Spleen (tissue), 11 donors: Measurements from ENCODE around the gene ZYG11B. TPM values are rescaled to one million over a fixed set of nuclear protein-coding genes. Genes with fewer than 3 reads are reported as not detected.

Source experiments
- DNase-seq: peaks from one replicate; pipeline ENCODE4 v3.0.0-alpha.2; 2020
- H3K27ac ChIP-seq, 8 donors: fragments of 200-600 bp; sonication (generic) in 7 of 8; 1 replicate in 4 of 8; 2 replicates in 4 of 8; pipeline versions ENCODE4 v1.5.0 to v1.8.0; 2016 to 2021; ENCODE audit warnings: inconsistent platforms in 4 of 8, mild to moderate bottlenecking in 4 of 8, moderate library complexity in 1 of 8
- H3K27me3 ChIP-seq, 7 donors: fragments of 200-600 bp; sonication (generic) in 6 of 7; replicated peaks in 1 of 7; 1 replicate in 4 of 7; 2 replicates in 3 of 7; pipeline versions ENCODE4 v1.5.0 to v1.8.0; 2016 to 2021; ENCODE audit warnings: inconsistent platforms in 3 of 7, mild to moderate bottlenecking in 1 of 7
- H3K36me3 ChIP-seq, 6 donors: fragments of 200-600 bp; sonication (generic) in 5 of 6; 1 replicate in 4 of 6; 2 replicates in 2 of 6; pipeline versions ENCODE4 v1.5.0 to v1.8.0; 2016 to 2021; ENCODE audit warnings: inconsistent platforms in 2 of 6
- H3K4me1 ChIP-seq, 6 donors: fragments of 200-600 bp; sonication (generic) in 5 of 6; 1 replicate in 3 of 6; 2 replicates in 3 of 6; pipeline versions ENCODE4 v1.5.0 to v1.8.0; 2016 to 2021; ENCODE audit warnings: inconsistent platforms in 3 of 6
- H3K4me3 ChIP-seq, 8 donors: fragments of 200-600 bp; sonication (generic) in 7 of 8; 1 replicate in 4 of 8; 2 replicates in 4 of 8; pipeline versions ENCODE4 v1.5.0 to v1.8.0; 2016 to 2021; ENCODE audit warnings: inconsistent platforms in 4 of 8, mild to moderate bottlenecking in 4 of 8, moderate library complexity in 2 of 8
- H3K9me3 ChIP-seq, 8 donors: fragments of 200-600 bp; sonication (generic) in 7 of 8; 1 replicate in 4 of 8; 2 replicates in 4 of 8; pipeline versions ENCODE4 v1.5.0 to v1.8.0; 2016 to 2021; ENCODE audit warnings: inconsistent platforms in 4 of 8
- POLR2A ChIP-seq, 3 donors: fragments of 450-650 bp; IDR thresholded peaks; one replicate each; pipeline ENCODE4 v1.5.1; 2017; ENCODE audit warnings: antibody characterized with exemption in 3 of 3, mild to moderate bottlenecking in 1 of 3
- POLR2AphosphoS5 ChIP-seq, 3 donors: sonication (generic); formaldehyde crosslinking; IDR thresholded peaks; one replicate each; pipeline ENCODE4 v1.5.1; 2017; ENCODE audit warnings: antibody characterized with exemption in 3 of 3
- WGBS, 5 donors: extraction: QIAGEN DNeasy Blood & Tissue Kit in 3 of 5; methylation state at CpG; one replicate each; pipeline versions ENCODE4 v1.1.5 to v1.1.7; 2013 to 2018; 5-methylcytosine and 5-hydroxymethylcytosine counted together
- intact Hi-C: fragments of 100-400 bp; cut with DNase I; formaldehyde crosslinking; loops from one replicate; pipeline ENCODE4 v1.15.0; 2023; ENCODE audit warnings: low total_unique reads
- polyA plus RNA-seq, 3 donors: library from polyadenylated mRNA; stranded (reverse); fragments of 200-250 nt; gene quantifications; one replicate each; pipeline ENCODE4 v1.2.1, GENCODE V29; 2013
- total RNA-seq, 7 donors: library from RNA; depleted of rRNA in 3 of 7; stranded (reverse); fragments of >200 nt in 3 of 7; fragmentation: NEBNext Ultra II Directional in 4 of 7; extraction: Animal tissue kit (Norgen Biotek cat#: 25700) in 4 of 7; gene quantifications; one replicate each; pipeline versions ENCODE4 v1.1.0 to v1.2.1, GENCODE V29; 2016 to 2021
- TF ChIP-seq, protein P1 (sequence below), 11 experiments: fragments of 200-600 bp in 7 of 11; fragments of 450-650 bp in 4 of 11; sonication (generic) in 4 of 11; IDR thresholded peaks in 8 of 11; conservative IDR thresholded peaks in 3 of 11; 1 replicate in 7 of 11; 2 replicates in 4 of 11; pipeline versions ENCODE4 v1.4.0 to v1.8.0; 2016 to 2021; ENCODE audit warnings: antibody characterized with exemption in 11 of 11, inconsistent platforms in 4 of 11, mild to moderate bottlenecking in 1 of 11
- donor health status: healthy with polysubstance abuse.
- donor health status: DM: no; HTN: no; CAD: no; lungs with moderate emphysema.
- donor health status: DM: no; HTN: no; CAD: no.
- donor health status: Bipolar disorder and iron deficiency.
- donor health status: healthy.
- donor health status: DM: no; HTN: no; CAD: no.
- donor health status: DM: yes; HTN: yes; CAD: no.

ZYG11B gene
- total and polyA plus RNA-seq, 10 donors: 3.0 to 35.5 (median 21.9) TPM

DNA sequence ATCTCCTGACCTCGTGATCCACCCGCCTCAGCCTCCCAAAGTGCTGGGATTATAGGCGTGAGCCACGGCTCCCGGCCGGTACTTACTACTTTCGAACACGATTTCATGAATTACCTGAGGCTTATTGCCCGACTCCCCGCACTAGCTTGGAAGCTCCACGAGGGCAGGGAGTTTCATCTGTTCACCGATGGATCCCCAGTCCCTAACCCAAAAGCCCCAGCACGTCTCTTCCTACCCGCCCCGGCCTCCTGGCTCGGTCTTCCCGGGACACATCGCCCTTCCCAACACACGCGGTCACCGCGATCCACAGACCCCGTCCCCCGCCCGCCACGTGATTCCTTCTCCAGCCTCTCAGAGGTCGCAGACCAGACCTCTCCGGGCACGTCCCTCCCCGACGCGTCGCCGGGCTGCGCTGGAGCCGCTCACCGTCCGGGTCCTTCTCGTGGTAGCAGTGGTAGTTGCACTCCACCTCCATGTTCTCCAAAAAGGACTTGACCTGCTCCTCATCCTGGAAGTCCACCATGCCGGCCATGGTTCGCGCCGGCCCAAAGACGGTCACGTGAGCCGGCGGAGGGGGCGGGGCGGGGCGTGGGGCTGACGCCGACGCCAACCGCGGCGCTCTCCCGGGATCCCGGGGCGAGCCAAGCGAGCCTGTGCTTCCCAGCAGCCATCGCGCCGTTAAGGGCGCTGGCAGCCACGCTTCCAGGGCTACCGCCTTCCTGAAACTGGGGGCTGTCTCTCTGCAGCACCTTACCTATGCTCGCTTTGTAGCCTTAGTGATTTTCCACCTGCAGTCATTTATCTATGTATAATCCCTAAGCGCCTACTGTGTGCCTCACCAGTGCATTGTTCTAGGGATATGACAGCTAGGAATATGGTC is 28.2 kb upstream of the ZYG11B start, which contains the start of gene COA7:
Gene COA7, minus strand, starts transcription at position 553 of the 880 bp plus-strand sequence. Its CDS starts 21 bp downstream, at position 532.
- peaks cover 0 to 4% (median under 1%) of the 10 kb centered on the region in 6 donors for H3K36me3 ChIP-seq
- no peaks in the 10 kb centered on the region for H3K9me3 ChIP-seq
- intact Hi-C loops: no loop called here
- WGBS, 5 donors: 1 to 5% (median 2%) methylated on average over 48 to 68 of the region's 68 CpGs
- peak within 1 kb of the TSS; percentile 48 to 86 (median 66) for H3K27ac ChIP-seq
- H3K27me3 ChIP-seq: no peaks in the 10 kb centered on the region
- DNase-seq: peak; percentile 94
- peaks cover 7 to 39% (median 25%) of the 10 kb centered on the region in 6 donors for H3K4me1 ChIP-seq
- H3K4me3 ChIP-seq: peak within 1 kb of the TSS; percentile 60 to 87 (median 72)
- peak; percentile 84 to 88 (median 86) for TF ChIP-seq POLR2AphosphoS5 (IDR thresholded peaks at IDR 0.05)
- no peak for TF ChIP-seq POLR2A (IDR thresholded peaks at IDR 0.05)
- TF ChIP-seq, protein P1, sequence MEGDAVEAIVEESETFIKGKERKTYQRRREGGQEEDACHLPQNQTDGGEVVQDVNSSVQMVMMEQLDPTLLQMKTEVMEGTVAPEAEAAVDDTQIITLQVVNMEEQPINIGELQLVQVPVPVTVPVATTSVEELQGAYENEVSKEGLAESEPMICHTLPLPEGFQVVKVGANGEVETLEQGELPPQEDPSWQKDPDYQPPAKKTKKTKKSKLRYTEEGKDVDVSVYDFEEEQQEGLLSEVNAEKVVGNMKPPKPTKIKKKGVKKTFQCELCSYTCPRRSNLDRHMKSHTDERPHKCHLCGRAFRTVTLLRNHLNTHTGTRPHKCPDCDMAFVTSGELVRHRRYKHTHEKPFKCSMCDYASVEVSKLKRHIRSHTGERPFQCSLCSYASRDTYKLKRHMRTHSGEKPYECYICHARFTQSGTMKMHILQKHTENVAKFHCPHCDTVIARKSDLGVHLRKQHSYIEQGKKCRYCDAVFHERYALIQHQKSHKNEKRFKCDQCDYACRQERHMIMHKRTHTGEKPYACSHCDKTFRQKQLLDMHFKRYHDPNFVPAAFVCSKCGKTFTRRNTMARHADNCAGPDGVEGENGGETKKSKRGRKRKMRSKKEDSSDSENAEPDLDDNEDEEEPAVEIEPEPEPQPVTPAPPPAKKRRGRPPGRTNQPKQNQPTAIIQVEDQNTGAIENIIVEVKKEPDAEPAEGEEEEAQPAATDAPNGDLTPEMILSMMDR (IDR thresholded peaks at IDR 0.05 in 8 of 11, conservative IDR thresholded peaks at IDR 0.05 in 3 of 11): no peak

DNA sequence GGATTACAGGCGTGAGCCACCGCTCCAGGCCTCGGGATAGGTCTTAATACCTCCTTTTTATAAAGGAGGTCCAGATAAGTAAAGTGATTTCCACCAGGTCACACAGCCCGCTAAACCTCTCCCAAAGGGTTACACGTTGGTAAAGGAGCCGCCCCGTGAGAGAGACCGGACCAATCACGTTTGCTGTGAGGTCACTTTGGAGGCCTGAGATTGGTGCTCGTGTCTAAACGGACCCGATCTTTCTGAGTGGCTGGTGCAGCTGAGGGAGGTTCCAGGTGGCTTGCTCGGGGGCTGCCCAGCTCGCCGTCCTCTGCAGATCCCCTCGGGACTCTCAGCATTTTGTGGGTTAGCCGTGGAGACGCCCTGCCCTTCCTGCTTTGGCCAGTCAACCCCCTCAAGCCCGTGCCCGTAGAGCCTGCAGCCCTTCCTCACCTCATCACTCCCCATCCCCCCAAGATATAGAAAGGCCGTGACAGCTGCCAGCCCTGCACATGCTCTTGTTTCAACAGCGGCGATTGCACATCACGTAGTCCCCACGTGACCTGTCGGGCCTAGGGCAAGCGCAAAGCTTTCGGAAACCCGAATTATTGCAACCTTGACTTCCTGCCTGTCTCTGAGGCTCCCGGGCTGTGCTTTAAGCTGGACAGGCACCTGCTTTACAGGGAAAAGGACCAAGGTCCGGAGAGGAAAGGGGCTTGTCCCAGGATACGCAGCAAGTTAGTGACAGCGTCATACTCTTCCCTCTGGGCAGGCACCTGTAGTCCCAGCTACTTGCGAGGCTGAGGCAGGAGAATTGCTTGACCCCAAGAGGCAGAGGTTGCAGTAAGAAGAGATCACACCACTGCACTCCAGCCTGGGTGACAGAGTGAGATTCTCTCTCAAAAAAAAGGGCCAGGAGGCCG is 23.1 kb upstream of the ZYG11B start:
- DNase-seq: peak; percentile 97
- no peak for TF ChIP-seq POLR2A (IDR thresholded peaks at IDR 0.05)
- TF ChIP-seq POLR2AphosphoS5 (IDR thresholded peaks at IDR 0.05): peak; percentile 82 to 90 (median 82)
- TF ChIP-seq, protein P1 (IDR thresholded peaks at IDR 0.05 in 8 of 11, conservative IDR thresholded peaks at IDR 0.05 in 3 of 11): no peak
- Histone ChIP-seq H3K4me3 (peak overlapping the region; percentile 32 to 70 (median 44)), H3K36me3 (no peaks in the 10 kb centered on the region), H3K27me3 (no peaks in the 10 kb centered on the region), H3K4me1 (peaks cover 0 to 53% (median 24%) of the 10 kb centered on the region in 6 donors), H3K9me3 (no peaks in the 10 kb centered on the region), H3K27ac (peak overlapping the region; percentile 66 to 92 (median 88))
- 6 to 9% (median 6%) methylated on average over 24 to 35 of the region's 35 CpGs for WGBS, 5 donors
- intact Hi-C loops: no loop called here

DNA sequence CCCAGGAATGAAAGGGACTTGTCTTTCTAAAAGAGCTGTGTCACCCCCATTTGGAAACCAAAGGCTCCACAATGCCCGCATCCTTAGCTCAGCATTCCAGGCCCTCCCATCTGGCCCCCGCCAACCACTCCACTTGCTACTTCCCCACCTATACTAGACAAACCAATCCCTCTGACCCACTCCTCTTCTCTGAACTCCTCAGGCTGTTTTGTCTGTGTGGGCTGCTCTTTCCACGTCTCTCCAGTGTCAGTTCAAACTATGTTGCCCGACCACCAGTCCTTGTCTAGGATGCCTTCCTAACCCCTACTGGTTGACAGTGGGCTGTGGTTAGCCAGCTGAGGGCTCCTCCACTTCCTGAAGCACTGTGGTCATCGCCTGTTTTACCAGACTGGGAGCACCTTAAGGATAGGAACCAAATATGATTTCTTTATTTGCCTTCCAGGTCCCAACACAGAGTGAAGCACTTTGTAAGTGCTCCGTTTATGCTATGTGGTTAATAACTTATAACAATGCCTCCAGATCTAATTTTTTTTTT is 20.1 kb upstream of the ZYG11B start:
- no peak for DNase-seq
- Histone ChIP-seq H3K27ac (no peak overlapping the region), H3K4me3 (no peak overlapping the region), H3K27me3 (no peaks in the 10 kb centered on the region), H3K36me3 (no peaks in the 10 kb centered on the region), H3K9me3 (no peaks in the 10 kb centered on the region), H3K4me1 (peaks cover 0 to 42% (median 15%) of the 10 kb centered on the region in 6 donors)
- 55 to 71% (median 58%) methylated on average over 5 to 6 of the region's 6 CpGs for WGBS, 5 donors
- TF ChIP-seq POLR2A (IDR thresholded peaks at IDR 0.05) (no peak), POLR2AphosphoS5 (IDR thresholded peaks at IDR 0.05) (no peak)
- TF ChIP-seq, protein P1 (IDR thresholded peaks at IDR 0.05 in 8 of 11, conservative IDR thresholded peaks at IDR 0.05 in 3 of 11): no peak
- intact Hi-C loops: loop anchor here (5.0 kb wide), 1 partner anchor 211 kb away; no protein-coding TSS in a partner anchor
